GM12878 (cell line): ENCODE data around the gene CMTR2. TPM values are rescaled to one million over a fixed set of nuclear protein-coding genes. Genes with fewer than 3 reads are reported as not detected.
A peak's percentile ranks its signal among the peaks of the same experiment; 100 is the strongest.

ENCODE experiments used
- ATAC-seq: fragments of 200-7000 bp; cut with Tn5 transposase; 3 replicates; pipeline ENCODE4 v1.9.1; 2020; ENCODE audit warnings: mild to moderate bottlenecking, moderate library complexity
- BruUV-seq: library from RNA; stranded (reverse); fragments of 400-500 nt; replicated peaks from 2 replicates; lab custom pipeline; 2021; lab: Mats Ljungman, UMichigan
- CTCF ChIA-PET: fragments of 300-600 bp; sonication (Branson Sonifier 250); formaldehyde crosslinking; extraction: SDS; loops from one replicate; lab custom pipeline; 2021; ENCODE audit warnings: inconsistent platforms; lab: Yijun Ruan, JAX
- POLR2A ChIA-PET: fragments of 350-600 bp; formaldehyde crosslinking; extraction: SDS; loops from one replicate; lab custom pipeline; 2021; ENCODE audit warnings: inconsistent platforms; lab: Charles Lee
- RAD21 ChIA-PET: fragments of 300-600 bp; sonication (Branson Sonifier 250); formaldehyde crosslinking; loops from one replicate; lab custom pipeline; 2023; ENCODE audit warnings: antibody characterized with exemption; ENCODE audit not compliant: unreplicated experiment; lab: Charles Lee
- SMC1A ChIA-PET: fragments of 300-600 bp; sonication (Branson Sonifier 250); formaldehyde crosslinking; loops from one replicate; lab custom pipeline; 2023; ENCODE audit not compliant: unreplicated experiment, uncharacterized antibody; lab: Charles Lee
- DNase-seq: peaks from one replicate; pipeline ENCODE4 v3.0.0-alpha.2; 2011; ENCODE audit warnings: low read depth, low spot score
- FAIRE-seq: peaks from 3 replicates; lab custom pipeline; 2011; peaks lifted over from hg19 to GRCh38; lab: Jason Lieb, UNC
- H2AFZ ChIP-seq: 2 replicates; pipeline ENCODE4 v1.6.0; 2011; ENCODE audit warnings: low read depth, low read length, control low read depth; ENCODE audit not compliant: control insufficient read depth
- H3K27ac ChIP-seq: 2 replicates; pipeline ENCODE4 v1.5.1; 2011; ENCODE audit warnings: control low read depth; ENCODE audit not compliant: control insufficient read depth, insufficient read depth
- H3K27me3 ChIP-seq, 2 experiments: replicated peaks in 1 of 2; 2 replicates each; pipeline versions ENCODE4 v1.6.0 to v1.6.1; 2011; ENCODE audit warnings: low read length in 1 of 2; ENCODE audit not compliant: control insufficient read depth in 2 of 2, insufficient read depth in 2 of 2
- H3K36me3 ChIP-seq, 2 experiments: 2 replicates each; pipeline ENCODE4 v1.5.1; 2011; ENCODE audit warnings: low read length in 1 of 2; ENCODE audit not compliant: control insufficient read depth in 2 of 2, insufficient read depth in 2 of 2
- H3K4me1 ChIP-seq: 2 replicates; pipeline ENCODE4 v1.6.1; 2011; ENCODE audit warnings: mild to moderate bottlenecking, low read length, moderate library complexity, mixed read lengths; ENCODE audit not compliant: control insufficient read depth, insufficient read depth
- H3K4me2 ChIP-seq: 2 replicates; pipeline ENCODE4 v1.6.0; 2011; ENCODE audit warnings: control low read depth; ENCODE audit not compliant: control insufficient read depth, insufficient read depth
- H3K4me3 ChIP-seq: fragments of 200-600 bp; sonication (generic); 2 replicates; pipeline ENCODE4 v1.5.1; 2016
- H3K79me2 ChIP-seq: 2 replicates; pipeline ENCODE4 v1.6.0; 2011; ENCODE audit warnings: low read length; ENCODE audit not compliant: control insufficient read depth, insufficient read depth
- H3K9ac ChIP-seq: 2 replicates; pipeline ENCODE4 v1.8.0; 2011; ENCODE audit warnings: low read length, control low read depth, mixed read lengths; ENCODE audit not compliant: control insufficient read depth, insufficient read depth
- H3K9me3 ChIP-seq: replicated peaks from 3 replicates; pipeline ENCODE4 v1.5.1; 2011; ENCODE audit warnings: mild to moderate bottlenecking, low read length; ENCODE audit not compliant: control insufficient read depth, insufficient read depth
- H4K20me1 ChIP-seq: 2 replicates; pipeline ENCODE4 v1.6.0; 2011; ENCODE audit not compliant: control insufficient read depth, insufficient read depth
- ASH2L ChIP-seq: fragments of 300-600, 200-600 bp; sonication (generic); IDR thresholded peaks from 2 replicates; pipeline ENCODE4 v1.6.1; 2017; ENCODE audit warnings: low read depth, mild to moderate bottlenecking, borderline replicate concordance
- FOXK2 ChIP-seq: fragments of 450-650 bp; IDR thresholded peaks from 2 replicates; pipeline ENCODE4 v1.6.1; 2017; ENCODE audit warnings: mild to moderate bottlenecking, moderate library complexity
- FOXM1 ChIP-seq: IDR thresholded peaks from 2 replicates; pipeline ENCODE4 v1.6.1; 2012; ENCODE audit warnings: low read depth, mild to moderate bottlenecking, inconsistent platforms, low read length, moderate library complexity
- LARP7 ChIP-seq: fragments of 450-650 bp; IDR thresholded peaks from 2 replicates; pipeline ENCODE4 v1.6.1; 2017; ENCODE audit warnings: mild to moderate bottlenecking
- NFIC ChIP-seq: IDR thresholded peaks from 2 replicates; pipeline ENCODE4 v1.6.1; 2012; ENCODE audit warnings: low read depth, mild to moderate bottlenecking, inconsistent platforms, low read length, moderate library complexity
- NFYB ChIP-seq: IDR thresholded peaks from 2 replicates; pipeline ENCODE4 v1.6.1; 2011; ENCODE audit warnings: low read depth, mild to moderate bottlenecking, low read length, improper control_type of control experiment, moderate library complexity; ENCODE audit not compliant: insufficient read depth
- POLR2A ChIP-seq: IDR thresholded peaks from 2 replicates; pipeline ENCODE4 v1.6.1; 2011; ENCODE audit warnings: low read depth, mild to moderate bottlenecking, low read length
- RAD21 ChIP-seq: IDR thresholded peaks from 2 replicates; pipeline ENCODE4 v1.6.1; 2011; ENCODE audit warnings: mild to moderate bottlenecking, low read depth, low read length, moderate library complexity; ENCODE audit not compliant: insufficient read depth
- RBBP5 ChIP-seq: fragments of 200-600 bp; sonication (generic); conservative IDR thresholded peaks from 2 replicates; pipeline ENCODE4 v1.6.1; 2016
- SREBF1 ChIP-seq: IDR thresholded peaks from 2 replicates; pipeline ENCODE4 v1.6.1; 2012; ENCODE audit warnings: mild to moderate bottlenecking, low read length
- SUZ12 ChIP-seq: fragments of 200-600 bp; sonication (generic); IDR thresholded peaks from one replicate; pipeline ENCODE4 v1.6.1; 2018; ENCODE audit warnings: antibody characterized with exemption, mild to moderate bottlenecking; ENCODE audit not compliant: unreplicated experiment
- ZNF217 ChIP-seq: fragments of 450-650 bp; IDR thresholded peaks from 2 replicates; pipeline ENCODE4 v1.6.1; 2017; ENCODE audit warnings: antibody characterized with exemption, mild to moderate bottlenecking
- WGBS: methylation state at CpG from one replicate; pipeline ENCODE4 v1.1.6; 2016; ENCODE audit warnings: low lambda C conversion rate; ENCODE audit not compliant: insufficient replicate concordance, insufficient coverage; ENCODE audit errors: missing lambda C conversion rate; 5-methylcytosine and 5-hydroxymethylcytosine counted together
- in situ Hi-C: fragments of 300-500 bp; cut with MboI; formaldehyde crosslinking; loops from 9 replicates; pipeline ENCODE4 v1.14.3; 2018; ENCODE audit warnings: mixed read lengths
- intact Hi-C: fragments of 100-400 bp; cut with micrococcal nuclease; formaldehyde crosslinking; loops from one replicate; pipeline ENCODE4 v1.14.2; 2022; ENCODE audit not compliant: unreplicated experiment
- polyA plus RNA-seq, 11 experiments: library from polyadenylated mRNA; depleted of rRNA in 4 of 11; unstranded in 6 of 11; stranded (reverse) in 5 of 11; fragments of >200 nt; fragmentation: Nextera tagmentation in 4 of 11; fragmentation: Illumina TruSeq in 1 of 11; extraction: Ambion mirVana in 4 of 11; extraction: Trizol in 1 of 11; gene quantifications; 1 replicate in 1 of 11; 2 replicates in 10 of 11; pipeline versions ENCODE4 v1.2.1 to v1.2.3, GENCODE V29; 2011 to 2016; ENCODE audit warnings: inconsistent platforms in 2 of 11, missing spikeins in 2 of 11, low read depth in 1 of 11
- total RNA-seq, 4 experiments: library from RNA; depleted of rRNA in 3 of 4; stranded (reverse); fragments of >200 nt in 3 of 4; fragmentation: Illumina TruSeq in 1 of 4; extraction: Trizol in 1 of 4; gene quantifications; 2 replicates each; pipeline versions ENCODE4 v1.2.1 to v1.2.3, GENCODE V29; 2013 to 2021
- TF ChIP-seq, protein P1 (sequence below): fragments of 450-650 bp; IDR thresholded peaks from 2 replicates; pipeline ENCODE4 v1.6.1; 2016; ENCODE audit warnings: mild to moderate bottlenecking
- TF ChIP-seq, protein P2 (sequence below): fragments of 450-650 bp; IDR thresholded peaks from 2 replicates; pipeline ENCODE4 v1.6.1; 2018; ENCODE audit warnings: mild to moderate bottlenecking, low read depth, moderate library complexity; ENCODE audit not compliant: partially characterized antibody
- TF ChIP-seq, protein P3 (sequence below): IDR thresholded peaks from 2 replicates; pipeline ENCODE4 v1.6.1; 2011; ENCODE audit warnings: low read depth, mild to moderate bottlenecking, low read length, moderate library complexity, borderline replicate concordance; ENCODE audit errors: extremely low read depth
- TF ChIP-seq, protein P4 (sequence below): IDR thresholded peaks from 2 replicates; pipeline ENCODE4 v1.6.1; 2011; ENCODE audit warnings: borderline replicate concordance, low read depth, mild to moderate bottlenecking, moderate library complexity, low read length; ENCODE audit not compliant: insufficient read depth, poor library complexity, severe bottlenecking

Gene CMTR2
- total and polyA plus RNA-seq, 10 of the 15 experiments (the other 5 are each of a cell fraction or from before 2014, with no cell fraction given), result 6.5 to 37.0 (median 20.9) TPM

DNA sequence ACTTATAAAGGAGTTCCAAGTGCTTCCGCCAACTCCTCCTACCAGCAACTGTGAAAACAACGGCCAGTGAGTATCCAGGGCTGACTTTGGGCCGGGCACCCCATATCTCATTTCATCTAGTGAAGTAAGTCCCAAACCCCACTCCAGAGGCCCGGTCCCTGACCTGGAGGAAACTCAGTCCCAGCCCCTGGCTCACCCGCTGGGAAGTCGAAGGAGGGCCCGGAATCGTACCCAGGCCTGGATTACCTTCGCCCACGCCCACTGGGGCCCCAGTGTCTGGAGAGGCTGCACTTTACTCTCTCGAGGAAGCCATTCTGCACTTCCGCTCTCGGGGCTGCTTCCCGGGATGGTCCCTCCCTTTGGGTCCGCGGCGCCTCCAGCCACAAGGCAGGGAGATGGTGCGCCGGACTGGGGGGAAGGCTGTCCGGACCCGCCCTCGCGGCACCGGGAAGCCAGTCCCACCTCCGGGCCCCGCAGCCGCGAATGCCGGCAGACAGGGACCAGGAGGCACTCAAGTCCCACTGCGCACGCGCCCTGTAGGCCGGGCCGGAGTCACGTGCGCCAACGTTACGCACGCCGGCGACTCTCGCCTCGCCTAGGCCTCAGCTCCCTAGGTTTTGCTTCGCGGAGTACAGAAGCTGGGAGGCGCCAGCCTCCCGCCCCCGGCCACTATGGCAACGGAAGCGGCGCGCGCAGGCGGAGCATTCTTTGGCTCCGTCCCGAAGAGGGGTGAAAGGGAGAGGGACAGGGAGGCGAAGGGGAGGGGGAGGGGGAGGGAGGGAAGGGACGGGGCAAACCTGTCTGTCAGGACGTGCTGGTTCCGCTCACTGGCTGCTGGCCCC, at the start of gene CMTR2 (continued):
- TF ChIP-seq SUZ12 (no peak), RAD21 (no peak), POLR2A (peak; percentile 100), ZNF217 (no peak), NFIC (no peak), ASH2L (peak; percentile 87; the same call in 1 of the 2 replicates)

DNA sequence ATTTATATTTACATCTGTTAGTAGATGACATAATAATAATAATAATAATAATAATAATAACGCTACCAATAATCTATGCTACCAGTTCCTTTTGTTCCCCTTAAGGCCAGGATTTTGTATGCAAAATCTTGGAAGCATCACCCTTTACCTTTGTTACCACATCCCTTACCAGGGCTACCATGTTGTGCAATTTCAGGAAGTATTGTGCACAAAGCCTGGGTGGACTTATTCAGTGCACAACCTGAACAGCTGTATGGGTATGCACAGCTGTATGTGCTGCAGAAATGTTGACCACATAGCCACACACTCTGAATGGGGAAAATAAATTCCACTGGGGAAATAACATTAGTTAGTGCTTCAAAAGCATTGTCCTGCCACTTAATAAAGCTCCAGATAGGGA, 49.4 kb upstream of the CMTR2 start:
- DNase-seq, result no peak
- no peaks in the 10 kb centered on the region for H3K36me3 ChIP-seq
- intact Hi-C loops, result no loop called here
- H3K27ac ChIP-seq, result no peak overlapping the region
- ChIA-PET SMC1A (interaction anchor here (1.2 kb wide), 1 partner anchor 9 kb away, joined by 3 read pairs; no protein-coding TSS in a partner anchor), RAD21 (no interaction called here), CTCF (interaction anchor here (2.0 kb wide), 1 partner anchor 19 kb away, joined by 5 read pairs; no protein-coding TSS in a partner anchor), POLR2A (no interaction called here)
- FAIRE-seq, result no peak
- no peak overlapping the region for H3K4me3 ChIP-seq
- H3K27me3 ChIP-seq, result peaks cover 0 to 2% of the 10 kb centered on the region in 2 experiments; a peak in 2 of 4 replicates
- H3K79me2 ChIP-seq, result no peaks in the 10 kb centered on the region
- no peaks in the 10 kb centered on the region for H3K9me3 ChIP-seq
- BruUV-seq, result no TSS peak
- H2AFZ ChIP-seq, result no peak overlapping the region
- in situ Hi-C loops, result no loop called here
- ATAC-seq, result no peak
- H3K4me2 ChIP-seq, result no peak overlapping the region
- no peak overlapping the region for H3K9ac ChIP-seq
- H4K20me1 ChIP-seq, result no peaks in the 10 kb centered on the region
- WGBS, result 73% methylated on average over 1 of the region's 1 CpG
- H3K4me1 ChIP-seq, result no peaks in the 10 kb centered on the region
- TF ChIP-seq NFYB (no peak), SREBF1 (no peak), FOXM1 (no peak), LARP7 (no peak), FOXK2 (no peak), RBBP5 (no peak)
- TF ChIP-seq, protein P1, sequence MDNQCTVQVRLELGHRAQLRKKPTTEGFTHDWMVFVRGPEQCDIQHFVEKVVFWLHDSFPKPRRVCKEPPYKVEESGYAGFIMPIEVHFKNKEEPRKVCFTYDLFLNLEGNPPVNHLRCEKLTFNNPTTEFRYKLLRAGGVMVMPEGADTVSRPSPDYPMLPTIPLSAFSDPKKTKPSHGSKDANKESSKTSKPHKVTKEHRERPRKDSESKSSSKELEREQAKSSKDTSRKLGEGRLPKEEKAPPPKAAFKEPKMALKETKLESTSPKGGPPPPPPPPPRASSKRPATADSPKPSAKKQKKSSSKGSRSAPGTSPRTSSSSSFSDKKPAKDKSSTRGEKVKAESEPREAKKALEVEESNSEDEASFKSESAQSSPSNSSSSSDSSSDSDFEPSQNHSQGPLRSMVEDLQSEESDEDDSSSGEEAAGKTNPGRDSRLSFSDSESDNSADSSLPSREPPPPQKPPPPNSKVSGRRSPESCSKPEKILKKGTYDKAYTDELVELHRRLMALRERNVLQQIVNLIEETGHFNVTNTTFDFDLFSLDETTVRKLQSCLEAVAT, result no peak
- TF ChIP-seq, protein P2, sequence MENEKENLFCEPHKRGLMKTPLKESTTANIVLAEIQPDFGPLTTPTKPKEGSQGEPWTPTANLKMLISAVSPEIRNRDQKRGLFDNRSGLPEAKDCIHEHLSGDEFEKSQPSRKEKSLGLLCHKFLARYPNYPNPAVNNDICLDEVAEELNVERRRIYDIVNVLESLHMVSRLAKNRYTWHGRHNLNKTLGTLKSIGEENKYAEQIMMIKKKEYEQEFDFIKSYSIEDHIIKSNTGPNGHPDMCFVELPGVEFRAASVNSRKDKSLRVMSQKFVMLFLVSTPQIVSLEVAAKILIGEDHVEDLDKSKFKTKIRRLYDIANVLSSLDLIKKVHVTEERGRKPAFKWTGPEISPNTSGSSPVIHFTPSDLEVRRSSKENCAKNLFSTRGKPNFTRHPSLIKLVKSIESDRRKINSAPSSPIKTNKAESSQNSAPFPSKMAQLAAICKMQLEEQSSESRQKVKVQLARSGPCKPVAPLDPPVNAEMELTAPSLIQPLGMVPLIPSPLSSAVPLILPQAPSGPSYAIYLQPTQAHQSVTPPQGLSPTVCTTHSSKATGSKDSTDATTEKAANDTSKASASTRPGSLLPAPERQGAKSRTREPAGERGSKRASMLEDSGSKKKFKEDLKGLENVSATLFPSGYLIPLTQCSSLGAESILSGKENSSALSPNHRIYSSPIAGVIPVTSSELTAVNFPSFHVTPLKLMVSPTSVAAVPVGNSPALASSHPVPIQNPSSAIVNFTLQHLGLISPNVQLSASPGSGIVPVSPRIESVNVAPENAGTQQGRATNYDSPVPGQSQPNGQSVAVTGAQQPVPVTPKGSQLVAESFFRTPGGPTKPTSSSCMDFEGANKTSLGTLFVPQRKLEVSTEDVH, result no peak
- TF ChIP-seq, protein P3, sequence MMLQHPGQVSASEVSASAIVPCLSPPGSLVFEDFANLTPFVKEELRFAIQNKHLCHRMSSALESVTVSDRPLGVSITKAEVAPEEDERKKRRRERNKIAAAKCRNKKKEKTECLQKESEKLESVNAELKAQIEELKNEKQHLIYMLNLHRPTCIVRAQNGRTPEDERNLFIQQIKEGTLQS, result no peak
- TF ChIP-seq, protein P4, sequence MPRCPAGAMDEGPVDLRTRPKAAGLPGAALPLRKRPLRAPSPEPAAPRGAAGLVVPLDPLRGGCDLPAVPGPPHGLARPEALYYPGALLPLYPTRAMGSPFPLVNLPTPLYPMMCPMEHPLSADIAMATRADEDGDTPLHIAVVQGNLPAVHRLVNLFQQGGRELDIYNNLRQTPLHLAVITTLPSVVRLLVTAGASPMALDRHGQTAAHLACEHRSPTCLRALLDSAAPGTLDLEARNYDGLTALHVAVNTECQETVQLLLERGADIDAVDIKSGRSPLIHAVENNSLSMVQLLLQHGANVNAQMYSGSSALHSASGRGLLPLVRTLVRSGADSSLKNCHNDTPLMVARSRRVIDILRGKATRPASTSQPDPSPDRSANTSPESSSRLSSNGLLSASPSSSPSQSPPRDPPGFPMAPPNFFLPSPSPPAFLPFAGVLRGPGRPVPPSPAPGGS, result no peak
